K562 (cell line): Measurements from ENCODE around the gene DCAF8. TPM values are rescaled to one million over a fixed set of nuclear protein-coding genes. Genes with fewer than 3 reads are reported as not detected.

Experiments used
- ATAC-seq: fragments of 200-7000 bp; cut with Tn5 transposase; 3 replicates; pipeline ENCODE4 v1.9.1; 2020; ENCODE audit warnings: moderate library complexity
- BruUV-seq: library from RNA; stranded (reverse); fragments of 400-500 nt; replicated peaks from 2 replicates; lab custom pipeline; 2021; lab: Mats Ljungman, UMichigan
- CTCF ChIA-PET: fragments of 300-600 bp; formaldehyde crosslinking; extraction: SDS; loops from one replicate; lab custom pipeline; 2021; ENCODE audit warnings: low intra/inter-chr PET ratio; lab: Yijun Ruan, JAX
- POLR2A ChIA-PET: fragments of 300-600, 350-650 bp; sonication (Branson Sonifier 250); formaldehyde crosslinking; extraction: SDS; loops from one replicate; lab custom pipeline; 2021; ENCODE audit warnings: antibody characterized with exemption, inconsistent platforms; lab: Yijun Ruan, JAX
- DNase-seq, 4 experiments: peaks; one replicate each; pipeline versions ENCODE4 v3.0.0 to v3.0.0-alpha.2; 2011 to 2018; ENCODE audit warnings: low spot score in 3 of 4, mixed read lengths in 3 of 4; ENCODE audit errors: extremely low read depth in 1 of 4
- FAIRE-seq: peaks from 2 replicates; lab custom pipeline; 2011; peaks lifted over from hg19 to GRCh38; lab: Jason Lieb, UNC
- H2AFZ ChIP-seq: 2 replicates; pipeline ENCODE4 v1.6.0; 2011; ENCODE audit warnings: low read depth, low read length, control low read depth, inconsistent platforms
- H3K27ac ChIP-seq: fragments of 200-600 bp; 3 replicates; pipeline ENCODE4 v1.8.0; 2011; ENCODE audit warnings: low read depth, mild to moderate bottlenecking, control low read depth, inconsistent platforms, low read length, moderate library complexity, mixed read lengths; ENCODE audit errors: extremely low read depth
- H3K27me3 ChIP-seq, 2 experiments: fragments of 300-600 bp in 1 of 2; 2 replicates in 1 of 2; 3 replicates in 1 of 2; pipeline versions ENCODE4 v1.6.0 to v1.8.0; 2011; ENCODE audit warnings: inconsistent platforms in 2 of 2, low read length in 2 of 2, mild to moderate bottlenecking in 1 of 2, mixed read lengths in 1 of 2, moderate library complexity in 1 of 2; ENCODE audit not compliant: control insufficient read depth in 2 of 2, insufficient read depth in 2 of 2
- H3K36me3 ChIP-seq: fragments of 300-600 bp; 3 replicates; pipeline ENCODE4 v1.8.0; 2011; ENCODE audit warnings: mild to moderate bottlenecking, low read length, inconsistent platforms; ENCODE audit not compliant: control insufficient read depth, insufficient read depth
- H3K4me1 ChIP-seq, 2 experiments: fragments of 200-600 bp in 1 of 2; replicated peaks in 1 of 2; 2 replicates in 1 of 2; 3 replicates in 1 of 2; pipeline versions ENCODE4 v1.5.1 to v1.8.0; 2011; ENCODE audit warnings: inconsistent platforms in 2 of 2, low read length in 2 of 2, mild to moderate bottlenecking in 1 of 2, mixed read lengths in 1 of 2, moderate library complexity in 1 of 2; ENCODE audit not compliant: control insufficient read depth in 2 of 2, insufficient read depth in 2 of 2
- H3K4me2 ChIP-seq: 2 replicates; pipeline ENCODE4 v1.6.1; 2011; ENCODE audit warnings: low read length, control low read depth, inconsistent platforms, mixed read lengths; ENCODE audit not compliant: insufficient read depth
- H3K4me3 ChIP-seq: fragments of 200-600 bp; sonication (generic), shearing (Covaris generic); 2 replicates; pipeline ENCODE4 v1.5.1; 2016; ENCODE audit warnings: control low read depth, inconsistent platforms
- H3K79me2 ChIP-seq: fragments of 200-600 bp; 3 replicates; pipeline ENCODE4 v1.8.0; 2011; ENCODE audit warnings: low read length, inconsistent platforms; ENCODE audit not compliant: control insufficient read depth, insufficient read depth
- H3K9ac ChIP-seq, 2 experiments: 2 replicates each; pipeline versions ENCODE4 v1.6.0 to v1.6.1; 2011; ENCODE audit warnings: low read depth in 2 of 2, low read length in 2 of 2, control low read depth in 1 of 2, inconsistent platforms in 1 of 2, mild to moderate bottlenecking in 1 of 2, mixed read lengths in 1 of 2; ENCODE audit not compliant: insufficient read depth in 1 of 2
- H3K9me1 ChIP-seq: one replicate; pipeline ENCODE4 v1.6.0; 2011; ENCODE audit warnings: inconsistent platforms, mild to moderate bottlenecking, low read length, moderate library complexity; ENCODE audit not compliant: control insufficient read depth, insufficient read depth
- H3K9me3 ChIP-seq: replicated peaks from 2 replicates; pipeline ENCODE4 v1.5.1; 2011; ENCODE audit warnings: low read depth, low read length, inconsistent platforms; ENCODE audit not compliant: control insufficient read depth, insufficient read depth
- H4K20me1 ChIP-seq: replicated peaks from 2 replicates; pipeline ENCODE4 v1.6.1; 2011; ENCODE audit warnings: low read length, inconsistent platforms, mixed read lengths; ENCODE audit not compliant: control insufficient read depth, insufficient read depth
- BRF1 ChIP-seq: IDR thresholded peaks from 3 replicates; pipeline ENCODE4 v1.6.1; 2011; ENCODE audit warnings: borderline replicate concordance, mild to moderate bottlenecking; ENCODE audit not compliant: insufficient read length; ENCODE audit errors: extremely low read depth
- ETS2 ChIP-seq: IDR thresholded peaks from 2 replicates; pipeline ENCODE4 v1.6.1; 2016; ENCODE audit warnings: borderline replicate concordance, missing genetic modification characterization, mild to moderate bottlenecking, moderate library complexity, missing compliant biosample characterization; ENCODE audit not compliant: poor library complexity, severe bottlenecking
- HOMEZ ChIP-seq: fragments of 250-450 bp; sonication (Bioruptor Pico); IDR thresholded peaks from 2 replicates; pipeline ENCODE4 v1.4.0; 2020; ENCODE audit warnings: mild to moderate bottlenecking, moderate library complexity
- SLC30A9 ChIP-seq: fragments of 250-450 bp; sonication (Bioruptor Pico); IDR thresholded peaks from 2 replicates; pipeline ENCODE4 v1.8.0; 2022; ENCODE audit warnings: mild to moderate bottlenecking, moderate library complexity
- STAT5A ChIP-seq: IDR thresholded peaks from 2 replicates; pipeline ENCODE4 v1.6.1; 2012; ENCODE audit warnings: low read length, inconsistent platforms, borderline replicate concordance
- ZNF224 ChIP-seq: sonication (generic); formaldehyde crosslinking; IDR thresholded peaks from 2 replicates; pipeline ENCODE4 v1.8.0; 2022; ENCODE audit warnings: mild to moderate bottlenecking, missing genetic modification reagents
- WGBS: fragments of 100-300 bp; shearing (Covaris generic); methylation state at CpG from one replicate; pipeline ENCODE4 v1.1.6; 2016; ENCODE audit warnings: low coverage, mixed read lengths; ENCODE audit not compliant: insufficient coverage; ENCODE audit errors: missing lambda C conversion rate; 5-methylcytosine and 5-hydroxymethylcytosine counted together
- in situ Hi-C: fragments of 300-500 bp; cut with MboI; formaldehyde crosslinking; loops from 4 replicates; pipeline ENCODE4 v1.15.0; 2018; ENCODE audit warnings: inconsistent platforms, mixed read lengths
- intact Hi-C: fragments of 100-400 bp; cut with micrococcal nuclease; formaldehyde crosslinking; loops from 2 replicates; pipeline ENCODE4 v1.14.2; 2022
- polyA plus RNA-seq, 8 experiments: library from polyadenylated mRNA; depleted of rRNA in 4 of 8; stranded (reverse) in 5 of 8; unstranded in 3 of 8; fragments of >200 nt; fragmentation: Nextera tagmentation in 2 of 8; fragmentation: Illumina TruSeq in 1 of 8; extraction: Ambion mirVana in 2 of 8; extraction: Trizol in 1 of 8; gene quantifications; 2 replicates each; pipeline versions ENCODE4 v1.2.1 to v1.2.3, GENCODE V29; 2011 to 2014; ENCODE audit warnings: inconsistent platforms in 1 of 8, missing spikeins in 1 of 8
- total RNA-seq, 7 experiments: library from RNA; depleted of rRNA in 6 of 7; stranded (reverse); fragments of >200 nt in 6 of 7; fragmentation: Illumina TruSeq in 2 of 7; extraction: Trizol in 2 of 7; gene quantifications; 2 replicates each; pipeline versions ENCODE4 v1.2.1 to v1.2.3, GENCODE V29; 2011 to 2021; ENCODE audit warnings: low replicate concordance in 1 of 7
- TF ChIP-seq, protein P1 (sequence below), 2 experiments: fragments of 450-650 bp in 1 of 2; sonication (generic) in 1 of 2; formaldehyde crosslinking; conservative IDR thresholded peaks; 2 replicates each; pipeline versions ENCODE4 v1.4.0 to v1.8.1; 2020 to 2022; ENCODE audit warnings: mild to moderate bottlenecking in 1 of 2, missing genetic modification reagents in 1 of 2
- TF ChIP-seq, protein P2 (sequence below): fragments of 250-450 bp; sonication (Bioruptor Pico); IDR thresholded peaks from 2 replicates; pipeline ENCODE4 v1.6.1; 2021; ENCODE audit warnings: mild to moderate bottlenecking
- TF ChIP-seq, protein P3 (sequence below): fragments of 450-650 bp; formaldehyde crosslinking; IDR thresholded peaks from 2 replicates; pipeline ENCODE4 v1.4.0; 2022; ENCODE audit warnings: missing genetic modification characterization

Gene DCAF8
- total and polyA plus RNA-seq, 9 of the 15 experiments (the other 6 are each of a cell fraction or from before 2014, with no cell fraction given) = 11.6 to 149 (median 81.3) TPM

GRCh38 chr1:160186729-160187128 lies 75.6 kb downstream of the DCAF8 start (continued):
- TF ChIP-seq SLC30A9 (CRISPR knock-in tag) = no peak
- TF ChIP-seq, protein P1, sequence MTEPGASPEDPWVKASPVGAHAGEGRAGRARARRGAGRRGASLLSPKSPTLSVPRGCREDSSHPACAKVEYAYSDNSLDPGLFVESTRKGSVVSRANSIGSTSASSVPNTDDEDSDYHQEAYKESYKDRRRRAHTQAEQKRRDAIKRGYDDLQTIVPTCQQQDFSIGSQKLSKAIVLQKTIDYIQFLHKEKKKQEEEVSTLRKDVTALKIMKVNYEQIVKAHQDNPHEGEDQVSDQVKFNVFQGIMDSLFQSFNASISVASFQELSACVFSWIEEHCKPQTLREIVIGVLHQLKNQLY (CRISPR knock-in tag; conservative IDR thresholded peaks at IDR 0.05) = no peak
- TF ChIP-seq HOMEZ (CRISPR knock-in tag) = no peak
- TF ChIP-seq ETS2 = no peak
- no peak for TF ChIP-seq STAT5A
- TF ChIP-seq, protein P2, sequence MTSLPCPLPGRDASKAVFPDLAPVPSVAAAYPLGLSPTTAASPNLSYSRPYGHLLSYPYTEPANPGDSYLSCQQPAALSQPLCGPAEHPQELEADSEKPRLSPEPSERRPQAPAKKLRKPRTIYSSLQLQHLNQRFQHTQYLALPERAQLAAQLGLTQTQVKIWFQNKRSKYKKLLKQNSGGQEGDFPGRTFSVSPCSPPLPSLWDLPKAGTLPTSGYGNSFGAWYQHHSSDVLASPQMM (CRISPR knock-in tag) = no peak
- no peak for TF ChIP-seq BRF1
- TF ChIP-seq, all 486 proteins: peak for 0

- Histone ChIP-seq H4K20me1 (no peaks in the 10 kb centered on the region), H2AFZ (no peak overlapping the region), H3K27me3 (peaks cover 32 to 56% of the 10 kb centered on the region in 2 experiments), H3K4me1 (no peaks in the 10 kb centered on the region), H3K9me1 (no peaks in the 10 kb centered on the region), H3K9me3 (no peaks in the 10 kb centered on the region), H3K4me2 (no peak overlapping the region), H3K36me3 (no peaks in the 10 kb centered on the region), H3K27ac (no peak overlapping the region), H3K9ac (no peak overlapping the region), H3K4me3 (no peak overlapping the region), H3K79me2 (no peaks in the 10 kb centered on the region)
- BruUV-seq = no TSS peak
- DNase-seq = no peak
- POLR2A ChIA-PET = interaction anchor here (1.0 kb wide), 1 partner anchor 14 kb away, joined by 4 read pairs; no protein-coding TSS in a partner anchor
- in situ Hi-C loops = no loop called here
- no peak for ATAC-seq
- intact Hi-C loops = no loop called here
- TF ChIP-seq, protein P3, sequence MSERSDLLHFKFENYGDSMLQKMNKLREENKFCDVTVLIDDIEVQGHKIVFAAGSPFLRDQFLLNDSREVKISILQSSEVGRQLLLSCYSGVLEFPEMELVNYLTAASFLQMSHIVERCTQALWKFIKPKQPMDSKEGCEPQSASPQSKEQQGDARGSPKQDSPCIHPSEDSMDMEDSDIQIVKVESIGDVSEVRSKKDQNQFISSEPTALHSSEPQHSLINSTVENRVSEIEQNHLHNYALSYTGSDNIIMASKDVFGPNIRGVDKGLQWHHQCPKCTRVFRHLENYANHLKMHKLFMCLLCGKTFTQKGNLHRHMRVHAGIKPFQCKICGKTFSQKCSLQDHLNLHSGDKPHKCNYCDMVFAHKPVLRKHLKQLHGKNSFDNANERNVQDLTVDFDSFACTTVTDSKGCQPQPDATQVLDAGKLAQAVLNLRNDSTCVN (CRISPR knock-in tag) = no peak
- no peak for TF ChIP-seq ZNF224 (CRISPR knock-in tag)
- CTCF ChIA-PET = no interaction called here
- no peak for FAIRE-seq
- WGBS = 0% methylated on average over 7 of the region's 7 CpGs
Measured at GRCh38 chr1:160186246-160186645, 76.1 kb downstream of the DCAF8 start.
